GM12801 (cell line): ENCODE measurements around the gene CIDEB.

Experiments
- TF ChIP-seq, protein P1 (sequence below): IDR thresholded peaks from one replicate; pipeline ENCODE4 v1.5.1; 2011; ENCODE audit warnings: control low read depth; ENCODE audit not compliant: insufficient read length; ENCODE audit errors: extremely low read depth

The CIDEB gene

GRCh38 chr14:24314377-24315193 is 6.8 kb upstream of the CIDEB start:
- TF ChIP-seq, protein P1, sequence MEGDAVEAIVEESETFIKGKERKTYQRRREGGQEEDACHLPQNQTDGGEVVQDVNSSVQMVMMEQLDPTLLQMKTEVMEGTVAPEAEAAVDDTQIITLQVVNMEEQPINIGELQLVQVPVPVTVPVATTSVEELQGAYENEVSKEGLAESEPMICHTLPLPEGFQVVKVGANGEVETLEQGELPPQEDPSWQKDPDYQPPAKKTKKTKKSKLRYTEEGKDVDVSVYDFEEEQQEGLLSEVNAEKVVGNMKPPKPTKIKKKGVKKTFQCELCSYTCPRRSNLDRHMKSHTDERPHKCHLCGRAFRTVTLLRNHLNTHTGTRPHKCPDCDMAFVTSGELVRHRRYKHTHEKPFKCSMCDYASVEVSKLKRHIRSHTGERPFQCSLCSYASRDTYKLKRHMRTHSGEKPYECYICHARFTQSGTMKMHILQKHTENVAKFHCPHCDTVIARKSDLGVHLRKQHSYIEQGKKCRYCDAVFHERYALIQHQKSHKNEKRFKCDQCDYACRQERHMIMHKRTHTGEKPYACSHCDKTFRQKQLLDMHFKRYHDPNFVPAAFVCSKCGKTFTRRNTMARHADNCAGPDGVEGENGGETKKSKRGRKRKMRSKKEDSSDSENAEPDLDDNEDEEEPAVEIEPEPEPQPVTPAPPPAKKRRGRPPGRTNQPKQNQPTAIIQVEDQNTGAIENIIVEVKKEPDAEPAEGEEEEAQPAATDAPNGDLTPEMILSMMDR: no peak

GRCh38 chr14:24313913-24314312 is 6.1 kb upstream of the CIDEB start:
- TF ChIP-seq, protein P1: no peak

DNA sequence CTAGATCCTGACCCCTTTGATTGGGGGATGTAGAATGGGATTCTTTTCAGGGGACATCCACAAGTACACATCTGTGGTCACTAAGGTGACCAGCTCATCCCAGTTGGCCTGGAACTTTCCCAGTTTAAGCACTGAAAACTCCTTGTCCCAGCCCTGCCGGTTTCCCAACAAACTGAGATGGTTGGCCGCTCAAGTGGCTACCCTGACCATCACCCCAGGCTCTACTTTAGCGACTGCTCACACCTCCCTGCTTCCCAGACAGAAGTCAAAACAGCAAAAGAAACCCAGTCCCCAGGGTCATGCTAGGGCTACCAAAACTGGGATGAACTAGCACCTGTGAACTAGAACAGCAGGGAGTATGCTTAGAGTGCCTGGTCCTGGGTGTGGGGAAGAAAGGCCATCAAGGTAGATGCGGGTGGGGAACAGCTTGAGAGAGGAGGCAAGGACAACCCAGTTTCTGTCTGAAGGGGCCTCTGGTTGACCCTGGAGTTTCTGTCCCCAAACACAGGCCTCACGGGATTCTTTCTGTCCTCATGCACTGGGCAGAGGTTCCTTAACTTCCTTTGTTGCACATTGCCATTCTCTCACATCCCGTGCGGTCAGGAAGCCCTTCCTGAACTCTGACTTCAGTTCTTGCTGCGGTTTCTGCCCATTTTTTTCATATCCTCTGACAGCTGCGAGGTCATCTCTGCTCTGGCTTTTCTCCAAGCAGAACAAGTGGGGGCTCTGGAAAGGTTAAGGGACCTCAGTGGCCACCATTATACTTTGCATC is 5.1 kb upstream of the CIDEB start:
- TF ChIP-seq, protein P1: no peak

DNA sequence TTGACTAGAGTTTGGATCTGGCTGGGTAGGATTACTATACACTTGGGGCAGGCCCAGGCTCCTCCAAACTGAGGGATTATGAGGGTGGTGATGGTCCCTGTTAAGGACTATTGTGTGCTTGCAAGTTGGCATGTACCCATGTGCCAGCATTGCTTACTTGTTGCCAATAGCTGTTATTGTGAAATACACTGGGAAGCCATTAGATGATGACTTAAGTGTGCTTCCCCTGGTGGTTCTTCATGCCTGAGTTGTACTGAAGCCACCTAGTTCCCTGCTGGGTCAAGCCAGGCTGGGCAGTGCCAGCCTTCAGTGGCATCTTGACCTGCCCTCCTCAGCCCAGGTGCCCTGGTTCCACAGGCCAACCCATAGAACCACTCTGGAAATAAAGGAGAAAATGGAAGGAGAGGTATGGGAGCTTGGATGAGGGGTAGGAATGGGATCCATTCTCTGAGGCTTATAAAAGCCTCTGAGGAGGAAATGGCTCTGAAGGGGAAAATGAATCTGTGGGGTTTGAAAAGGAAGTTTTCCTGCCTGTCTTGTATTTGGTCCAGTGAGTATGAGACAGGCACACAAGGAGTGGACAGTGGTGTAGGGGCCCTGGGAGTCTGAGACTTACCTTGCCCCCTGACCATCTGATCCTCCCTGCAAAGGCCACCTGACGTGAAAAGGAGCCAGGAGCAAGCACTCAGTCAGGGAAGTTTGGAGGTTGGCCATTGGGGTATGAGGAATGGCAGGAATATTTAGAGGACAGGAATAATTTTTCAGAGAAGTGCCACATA is 4.2 kb upstream of the CIDEB start:
- TF ChIP-seq, protein P1: no peak

GRCh38 chr14:24310646-24311604 is 3.1 kb upstream of the CIDEB start, which contains the start of gene LTB4R:
Gene LTB4R (plus strand): TSS chr14:24311502. CDS start chr14:24315652, 4,150 bp downstream.
- TF ChIP-seq, protein P1: no peak

GRCh38 chr14:24310265-24310645 is 2.5 kb upstream of the CIDEB start:
- TF ChIP-seq, protein P1: no peak
